Right cardiac atrium (tissue), 5 donors: ENCODE results near the gene GABPB1. TPM values are rescaled to one million over a fixed set of nuclear protein-coding genes. Genes with fewer than 3 reads are reported as not detected.

Experiments
- ATAC-seq, 2 donors: fragments of 200-7000 bp; cut with Tn5 transposase; one replicate each; pipeline versions ENCODE4 v1.8.0 to v1.9.1; 2020; ENCODE audit warnings: moderate library complexity in 2 of 2, mild to moderate bottlenecking in 1 of 2
- DNase-seq, 3 donors: peaks; one replicate each; pipeline ENCODE4 v3.0.0-alpha.2; 2020
- H3K27ac ChIP-seq: one replicate; pipeline ENCODE4 v1.5.1; 2013; ENCODE audit warnings: mild to moderate bottlenecking, low read length, control low read depth, moderate library complexity
- H3K27me3 ChIP-seq: one replicate; pipeline ENCODE4 v1.6.1; 2013; ENCODE audit not compliant: control insufficient read depth, insufficient read depth
- H3K4me1 ChIP-seq: one replicate; pipeline ENCODE4 v1.6.1; 2013; ENCODE audit warnings: low read length; ENCODE audit not compliant: control insufficient read depth, insufficient read depth
- H3K4me3 ChIP-seq: one replicate; pipeline ENCODE4 v1.5.1; 2013; ENCODE audit warnings: low read length, control low read depth
- H3K9me3 ChIP-seq: one replicate; pipeline ENCODE4 v1.6.1; 2013; ENCODE audit warnings: low read length; ENCODE audit not compliant: control insufficient read depth
- WGBS: extraction: QIAGEN DNeasy Blood & Tissue Kit; methylation state at CpG from one replicate; pipeline ENCODE4 v1.1.7; 2013; 5-methylcytosine and 5-hydroxymethylcytosine counted together
- intact Hi-C, 4 donors: fragments of 100-400 bp; cut with DNase I; formaldehyde crosslinking; loops; one replicate each; pipeline versions ENCODE4 v1.11.0 to v1.14.0; 2022 to 2023
- polyA plus RNA-seq: library from polyadenylated mRNA; stranded (reverse); fragments of 200-250 nt; gene quantifications from one replicate; pipeline ENCODE4 v1.2.3, GENCODE V29; 2013
- total RNA-seq, 4 donors: library from RNA; stranded (reverse); fragmentation: NEBNext Ultra II Directional; extraction: Animal tissue kit (Norgen Biotek cat#: 25700); gene quantifications; one replicate each; pipeline ENCODE4 v1.2.1, GENCODE V29; 2021
- donor health status: healthy with polysubstance abuse.
- donor health status: DM: no; HTN: yes; CAD: no.
- donor health status: DM: no; HTN: no; CAD: no.
- donor health status: DM: no; HTN: yes; CAD: no; lungs with severe emphysema.
- donor health status: DM: yes; HTN: yes; CAD: no.

The GABPB1 gene
- total and polyA plus RNA-seq, 5 donors: 5.2 to 11.2 (median 10.1) TPM

GRCh38 chr15:50344006-50344464, 11.0 kb downstream of the GABPB1 start:
- Histone ChIP-seq H3K4me3 (no peak overlapping the region), H3K27ac (no peak overlapping the region), H3K4me1 (no peaks in the 10 kb centered on the region), H3K27me3 (no peaks in the 10 kb centered on the region), H3K9me3 (no peaks in the 10 kb centered on the region)
- DNase-seq (no peak), ATAC-seq (no peak)
- 86% methylated on average over 3 of the region's 3 CpGs for WGBS
- intact Hi-C loops: no loop called here

- no peak overlapping the region for H3K4me3 ChIP-seq
- ATAC-seq (no peak), DNase-seq (no peak)
- 83% methylated on average over 7 of the region's 7 CpGs for WGBS
- no peak overlapping the region for H3K27ac ChIP-seq
- no peaks in the 10 kb centered on the region for H3K27me3 ChIP-seq
- H3K4me1 ChIP-seq: no peaks in the 10 kb centered on the region
- intact Hi-C loops: no loop called here
- H3K9me3 ChIP-seq: no peaks in the 10 kb centered on the region
Observed at GRCh38 chr15:50341616-50342136, 13.3 kb downstream of the GABPB1 start.

GRCh38 chr15:50340416-50340815, 14.6 kb downstream of the GABPB1 start:
- intact Hi-C loops: no loop called here
- DNase-seq (no peak), ATAC-seq (no peak)
- no peaks in the 10 kb centered on the region for H3K9me3 ChIP-seq
- no peaks in the 10 kb centered on the region for H3K27me3 ChIP-seq
- no peak overlapping the region for H3K4me3 ChIP-seq
- WGBS: 97% methylated on average over 1 of the region's 1 CpG
- H3K27ac ChIP-seq: no peak overlapping the region
- H3K4me1 ChIP-seq: no peaks in the 10 kb centered on the region

- 79% methylated on average over 1 of the region's 1 CpG for WGBS
- no peaks in the 10 kb centered on the region for H3K27me3 ChIP-seq
- no peaks in the 10 kb centered on the region for H3K4me1 ChIP-seq
- H3K4me3 ChIP-seq: no peak overlapping the region
- no peak for ATAC-seq
- DNase-seq: no peak
- no peak overlapping the region for H3K27ac ChIP-seq
- no peaks in the 10 kb centered on the region for H3K9me3 ChIP-seq
- intact Hi-C loops: no loop called here
Observed at GRCh38 chr15:50339717-50340116, 15.3 kb downstream of the GABPB1 start.

GRCh38 chr15:50335251-50335650, 19.7 kb downstream of the GABPB1 start:
- H3K27ac ChIP-seq: no peak overlapping the region
- no peaks in the 10 kb centered on the region for H3K4me1 ChIP-seq
- WGBS: 93% methylated on average over 4 of the region's 4 CpGs
- no peaks in the 10 kb centered on the region for H3K9me3 ChIP-seq
- no peak overlapping the region for H3K4me3 ChIP-seq
- no peaks in the 10 kb centered on the region for H3K27me3 ChIP-seq
- no peak for DNase-seq
- no peak for ATAC-seq
- intact Hi-C loops: no loop called here

- intact Hi-C loops: no loop called here
- ATAC-seq: no peak
- H3K27me3 ChIP-seq: no peaks in the 10 kb centered on the region
Observed at GRCh38 chr15:50333229-50333628, 21.8 kb downstream of the GABPB1 start.

GRCh38 chr15:50330921-50331320, 24.1 kb downstream of the GABPB1 start:
- Histone ChIP-seq H3K4me1 (no peaks in the 10 kb centered on the region), H3K4me3 (no peak overlapping the region), H3K27ac (no peak overlapping the region), H3K9me3 (no peaks in the 10 kb centered on the region), H3K27me3 (no peaks in the 10 kb centered on the region)
- DNase-seq (no peak), ATAC-seq (no peak)
- intact Hi-C loops: no loop called here
- 96% methylated on average over 1 of the region's 1 CpG for WGBS

More at GRCh38 chr15:50333229-50333628, 21.8 kb downstream of the GABPB1 start:
- Histone ChIP-seq H3K27ac (no peak overlapping the region), H3K4me1 (no peaks in the 10 kb centered on the region), H3K4me3 (no peak overlapping the region), H3K9me3 (no peaks in the 10 kb centered on the region)
- DNase-seq: no peak
- WGBS: 97% methylated on average over 4 of the region's 4 CpGs

GRCh38 chr15:50328116-50328515, 26.9 kb downstream of the GABPB1 start:
- intact Hi-C loops: no loop called here
- H3K27me3 ChIP-seq: no peaks in the 10 kb centered on the region
- H3K4me1 ChIP-seq: no peaks in the 10 kb centered on the region
- H3K27ac ChIP-seq: no peak overlapping the region
- ATAC-seq (no peak), DNase-seq (no peak)
- H3K9me3 ChIP-seq: no peaks in the 10 kb centered on the region
- no peak overlapping the region for H3K4me3 ChIP-seq
- WGBS: 92% methylated on average over 3 of the region's 3 CpGs

GRCh38 chr15:50321680-50322210, 33.3 kb downstream of the GABPB1 start:
- H3K9me3 ChIP-seq: no peaks in the 10 kb centered on the region
- H3K27me3 ChIP-seq: no peaks in the 10 kb centered on the region
- DNase-seq: no peak
- WGBS: 48% methylated on average over 3 of the region's 3 CpGs
- intact Hi-C loops: no loop called here
- ATAC-seq: no peak
- no peak overlapping the region for H3K4me3 ChIP-seq
- H3K27ac ChIP-seq: no peak overlapping the region
- no peaks in the 10 kb centered on the region for H3K4me1 ChIP-seq

GRCh38 chr15:50320504-50320903, 34.5 kb downstream of the GABPB1 start:
- H3K27me3 ChIP-seq: no peaks in the 10 kb centered on the region
- no peak for DNase-seq
- intact Hi-C loops: no loop called here
- no peaks in the 10 kb centered on the region for H3K9me3 ChIP-seq
- no peak overlapping the region for H3K4me3 ChIP-seq
- H3K27ac ChIP-seq: no peak overlapping the region
- ATAC-seq: no peak
- H3K4me1 ChIP-seq: no peaks in the 10 kb centered on the region

GRCh38 chr15:50318697-50319096, 36.3 kb downstream of the GABPB1 start:
- Histone ChIP-seq H3K27ac (no peak overlapping the region), H3K9me3 (no peaks in the 10 kb centered on the region), H3K27me3 (no peaks in the 10 kb centered on the region), H3K4me3 (no peak overlapping the region), H3K4me1 (no peaks in the 10 kb centered on the region)
- ATAC-seq: no peak
- intact Hi-C loops: no loop called here
- 92% methylated on average over 4 of the region's 4 CpGs for whole genome bisulfite sequencing
- no peak for DNase-seq
